Amniotic stem cell (primary cell): ENCODE results near the gene NTRK1.

Experiments used
- DNase-seq: peaks from one replicate; lab custom pipeline; 2025; lab: John Stamatoyannopoulos, UW

NTRK1 gene

DNA sequence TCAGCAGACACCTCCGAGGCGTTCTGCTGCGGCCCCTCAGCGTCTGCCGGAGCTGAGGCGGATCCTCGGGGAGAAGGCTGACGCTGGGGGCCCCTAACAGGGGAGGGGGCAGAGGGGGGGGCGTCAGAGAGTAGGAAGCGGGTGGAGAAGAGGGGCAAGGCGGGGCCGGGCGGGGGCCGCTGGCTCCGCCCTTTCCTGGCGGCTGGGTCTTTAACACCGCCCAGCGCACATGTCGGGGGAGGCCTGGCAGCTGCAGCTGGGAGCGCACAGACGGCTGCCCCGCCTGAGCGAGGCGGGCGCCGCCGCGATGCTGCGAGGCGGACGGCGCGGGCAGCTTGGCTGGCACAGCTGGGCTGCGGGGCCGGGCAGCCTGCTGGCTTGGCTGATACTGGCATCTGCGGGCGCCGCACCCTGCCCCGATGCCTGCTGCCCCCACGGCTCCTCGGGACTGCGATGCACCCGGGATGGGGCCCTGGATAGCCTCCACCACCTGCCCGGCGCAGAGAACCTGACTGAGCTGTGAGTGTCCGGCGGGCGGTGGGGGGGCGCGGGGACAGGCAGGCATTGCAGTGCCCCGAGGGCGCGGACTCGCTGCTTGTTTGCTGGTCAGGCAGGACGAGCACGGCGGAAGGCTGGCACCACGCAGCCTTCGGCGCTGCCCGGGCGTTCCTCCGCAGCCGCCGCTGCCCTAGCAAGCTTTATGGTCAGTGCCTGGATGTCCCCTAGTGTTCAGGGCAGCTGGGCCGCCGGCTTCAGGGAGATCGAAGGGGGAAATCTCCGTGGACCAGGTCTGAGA is at the start of gene NTRK1:
Gene NTRK1 (plus strand): TSS at position 238 of the 796 bp plus-strand sequence. CDS start 70 bp downstream, at position 308.
- no peak for DNase-seq

DNA sequence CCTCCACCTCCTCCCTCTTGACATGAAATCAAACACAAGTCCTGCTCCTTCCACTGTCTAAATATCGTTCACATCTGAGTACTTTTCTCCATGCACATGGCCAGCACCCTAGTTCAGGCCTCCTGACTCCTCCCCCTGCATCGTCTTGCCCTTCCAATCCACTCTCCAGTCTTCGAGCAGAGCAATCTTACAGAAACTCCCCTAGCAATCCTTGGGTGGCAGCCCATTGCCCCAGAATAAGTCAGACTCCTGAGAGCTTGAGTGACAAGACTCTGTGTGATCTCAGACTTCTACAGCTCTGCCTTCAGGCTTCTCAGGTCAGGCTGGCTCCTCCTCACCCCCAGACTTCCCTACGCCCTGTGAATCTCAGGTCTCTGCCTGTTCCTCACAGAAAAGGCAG is 49.5 kb upstream of the NTRK1 start:
- DNase-seq: no peak

DNA sequence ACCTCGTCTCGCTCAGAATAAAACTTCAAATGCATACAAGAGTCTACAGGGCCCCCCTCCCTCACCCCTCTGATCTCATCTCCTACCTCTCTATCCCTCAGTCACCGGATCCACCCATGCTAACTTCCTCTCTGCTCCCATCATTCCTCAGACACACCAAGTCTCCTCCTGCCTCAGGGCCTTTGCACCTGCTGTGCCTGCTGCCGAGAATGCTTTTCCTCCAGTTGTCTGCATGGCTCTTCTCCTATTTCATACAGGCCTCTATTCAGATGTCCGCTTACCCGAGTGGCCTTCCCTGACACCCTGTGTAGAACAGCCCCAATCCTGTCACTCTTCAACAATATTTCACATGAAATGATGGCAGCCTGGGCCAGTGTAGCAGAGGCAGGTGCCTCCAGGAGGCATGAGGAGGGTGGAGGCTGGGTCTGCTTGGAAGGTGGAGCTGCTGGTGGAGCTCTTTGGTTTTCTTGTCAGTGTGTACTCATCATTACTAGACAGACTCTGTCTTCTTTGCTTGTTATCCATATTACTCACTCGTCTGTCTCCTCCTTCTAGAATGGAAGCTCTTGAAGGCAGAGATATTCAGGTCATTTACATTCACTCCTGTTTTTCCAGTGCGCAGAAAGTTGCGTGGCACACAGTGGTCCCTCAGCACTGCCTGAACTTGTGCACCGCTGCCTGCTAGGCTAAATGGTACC is 48.2 kb upstream of the NTRK1 start:
- DNase-seq: no peak

GRCh38 chr1:156813298-156813697 is 47.4 kb upstream of the NTRK1 start:
- DNase-seq: no peak

DNA sequence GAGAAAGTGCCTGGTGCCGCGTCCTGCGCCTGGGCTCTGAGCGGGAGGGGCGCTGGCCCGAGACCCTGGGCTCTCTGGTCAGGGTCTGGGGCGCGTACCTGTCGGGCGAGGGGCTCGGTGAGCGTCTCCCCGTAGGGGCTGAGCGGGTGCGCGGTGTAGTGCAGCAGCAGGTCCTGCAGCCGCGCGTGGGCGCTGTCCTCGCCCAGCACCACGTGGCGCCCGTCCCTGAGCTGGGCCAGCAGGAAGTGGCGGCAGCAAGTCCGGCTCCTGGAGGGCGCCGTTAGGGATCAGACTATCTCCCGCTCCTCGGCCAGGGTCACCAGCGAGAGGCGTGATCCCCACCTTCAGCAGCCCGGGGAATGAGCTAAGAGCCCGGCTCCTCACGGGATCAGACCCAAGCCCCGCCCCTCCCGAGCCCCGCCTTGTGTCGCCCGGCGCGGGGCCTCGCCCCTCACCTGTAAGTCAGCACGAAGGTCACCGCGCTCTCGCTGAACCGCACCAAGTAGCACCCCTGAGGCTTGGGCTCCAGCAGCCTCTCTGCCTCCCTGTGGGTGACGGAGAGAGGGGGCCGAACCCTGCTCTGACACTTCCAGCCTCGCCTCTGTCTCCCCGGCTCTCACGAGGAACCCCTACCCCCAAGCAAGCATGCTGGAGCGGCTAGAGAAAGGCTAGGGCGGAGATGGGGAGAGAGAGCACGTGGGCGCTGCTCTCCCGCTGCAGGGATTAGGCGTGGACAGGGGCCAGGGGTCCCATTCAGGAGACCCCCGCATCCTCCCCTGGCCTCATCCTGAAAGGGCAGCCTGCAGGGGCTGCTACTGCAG is 46.7 kb upstream of the NTRK1 start:
- DNase-seq: no peak

- DNase-seq: no peak
Observed at GRCh38 chr1:156814571-156815260, 45.9 kb upstream of the NTRK1 start.

DNA sequence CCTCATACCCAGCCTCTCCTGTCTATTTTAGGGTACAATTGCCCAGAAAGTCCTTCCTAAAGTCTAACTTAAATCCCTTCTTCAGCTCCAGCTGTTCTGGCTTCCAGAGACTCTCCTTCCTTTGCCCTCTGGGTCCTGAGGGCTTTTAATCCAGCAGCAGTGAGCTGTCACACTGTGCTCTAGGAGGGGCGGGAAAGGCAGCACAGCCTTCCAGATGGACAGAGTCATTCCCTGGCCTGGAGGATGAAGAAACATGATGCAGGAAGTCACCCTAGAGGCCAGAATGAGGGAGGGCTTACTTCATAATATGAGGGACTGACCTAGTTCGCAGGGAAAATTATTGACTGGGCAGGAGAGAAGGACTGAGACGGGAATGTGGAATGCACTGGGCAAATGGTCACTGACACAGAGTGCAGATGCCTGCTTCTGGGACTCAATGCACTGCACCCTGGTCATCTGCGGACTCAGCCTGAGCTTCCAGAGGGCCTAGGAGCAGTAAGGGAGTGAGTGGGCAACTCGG is 45.3 kb upstream of the NTRK1 start:
- peak; percentile 30 for DNase-seq

DNA sequence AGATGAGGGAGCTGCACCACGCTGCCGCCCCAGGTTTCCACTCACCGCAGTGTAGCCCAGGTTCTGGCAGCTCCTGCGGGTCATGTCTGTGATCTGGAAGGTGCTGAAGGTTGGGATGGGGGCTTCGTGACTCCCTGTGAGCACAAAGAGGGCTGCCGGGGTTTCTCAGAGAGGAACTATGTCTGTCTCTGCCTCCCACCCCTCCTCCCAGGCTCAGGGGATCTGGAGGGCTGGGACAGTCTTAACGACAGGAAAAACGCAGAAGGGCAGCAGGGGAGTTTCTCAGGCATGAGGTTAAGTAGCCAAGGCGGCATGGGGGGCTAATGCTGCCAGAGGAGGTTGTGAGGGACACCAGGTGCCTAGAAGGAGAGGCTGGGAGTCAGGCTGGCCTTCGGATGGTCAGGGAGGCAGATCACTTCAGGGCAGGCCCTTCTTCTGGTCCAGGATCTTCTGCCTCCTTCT is 44.7 kb upstream of the NTRK1 start:
- DNase-seq: no peak

DNA sequence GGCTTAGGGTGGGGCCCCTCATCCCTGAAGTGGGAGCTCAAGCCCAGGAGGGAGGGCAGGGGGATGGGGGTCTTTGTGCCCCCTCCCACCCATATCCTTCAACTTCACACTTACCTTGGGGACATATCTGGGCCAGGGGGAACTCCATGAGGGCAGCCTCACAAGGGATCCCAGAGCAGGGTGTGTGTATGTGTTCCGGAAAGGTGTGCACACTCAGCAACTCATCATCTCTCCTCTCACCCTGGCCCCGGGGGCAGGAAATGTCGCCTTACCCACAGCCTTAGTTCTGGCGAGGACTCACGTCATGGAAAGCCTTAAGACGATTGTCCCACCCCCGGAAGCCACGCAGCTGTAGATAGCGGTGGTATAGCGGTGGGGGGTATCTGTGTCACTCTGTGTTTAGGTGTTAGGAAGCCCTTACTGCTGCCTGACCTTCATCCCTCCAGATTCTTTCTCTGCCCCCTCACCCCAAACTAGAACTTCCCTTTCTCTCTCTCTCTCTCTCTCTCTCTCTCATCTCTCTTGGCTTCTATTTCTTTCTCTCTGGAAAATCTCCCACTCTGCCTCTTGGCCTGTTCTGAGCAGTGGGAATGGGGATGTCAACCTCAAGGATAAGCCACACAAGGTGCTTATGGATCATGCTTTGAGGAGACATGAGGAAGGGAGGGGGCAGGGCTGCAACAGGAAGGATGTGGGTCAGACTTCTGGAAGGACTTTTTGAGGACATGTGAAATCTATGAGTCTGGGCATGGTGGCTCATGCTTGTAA is 43.9 kb upstream of the NTRK1 start, which contains the start of gene SH2D2A:
Gene SH2D2A (minus strand): TSS at position 288 of the 768 bp plus-strand sequence. CDS start 140 bp downstream, at position 148.
- no peak for DNase-seq

- no peak for DNase-seq
Observed at GRCh38 chr1:156821801-156822200, 38.9 kb upstream of the NTRK1 start.

GRCh38 chr1:156822680-156823079 is 38.0 kb upstream of the NTRK1 start:
- no peak for DNase-seq

- DNase-seq: no peak
Observed at GRCh38 chr1:156823210-156823790, 37.4 kb upstream of the NTRK1 start.

DNA sequence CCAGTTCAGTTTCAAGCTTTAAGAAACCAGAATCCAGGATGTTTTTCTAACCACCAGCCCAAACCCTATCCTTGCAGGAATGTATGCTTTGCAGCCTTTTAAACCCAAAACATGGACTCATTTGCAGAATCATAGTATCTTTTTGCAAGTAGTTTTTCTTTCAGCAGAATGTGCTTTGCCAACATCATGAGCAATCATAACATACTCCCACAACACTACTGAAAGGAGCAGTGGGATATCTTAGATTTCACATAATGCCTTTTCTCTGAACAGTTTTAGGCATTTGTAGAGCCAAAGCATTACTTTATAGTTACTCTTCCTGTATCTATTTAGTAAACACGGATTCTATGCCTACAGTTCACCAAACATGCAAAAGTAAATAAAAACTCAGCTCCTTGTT is 34.0 kb upstream of the NTRK1 start:
- DNase-seq: no peak

DNA sequence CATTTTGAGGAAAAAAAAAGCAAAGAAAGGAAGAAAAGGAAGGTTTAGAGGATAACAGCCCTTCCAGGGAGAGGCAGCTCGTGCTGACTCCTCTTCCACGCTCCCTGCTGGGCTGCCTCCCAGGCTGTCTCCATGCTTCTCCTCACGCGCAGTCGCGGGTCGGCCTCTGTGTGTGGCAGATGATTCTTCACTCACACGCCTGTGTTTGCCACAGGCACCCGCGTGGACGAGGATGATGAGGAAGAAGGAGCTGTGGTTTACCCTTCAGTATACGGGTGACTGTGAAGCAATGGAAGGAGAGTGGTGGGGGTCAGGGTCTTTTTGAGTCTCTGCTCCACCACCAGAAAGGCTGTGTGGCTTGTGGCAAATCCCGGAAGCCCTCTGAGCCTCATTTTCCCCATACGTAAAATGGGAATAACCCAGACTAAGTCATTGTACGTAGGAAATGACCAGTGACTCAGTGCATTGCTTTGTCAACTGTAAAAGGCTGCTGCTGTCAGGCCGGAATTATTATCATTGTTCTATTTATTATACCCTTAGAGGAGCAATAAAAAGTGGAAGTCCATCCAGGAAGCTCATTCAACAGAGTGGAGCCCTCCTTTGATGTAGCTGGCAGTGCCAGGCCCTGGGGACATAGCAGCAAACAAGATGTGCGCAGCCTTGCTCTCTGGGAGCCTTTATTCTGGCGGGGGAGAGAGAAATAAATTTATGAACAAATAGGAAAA is 32.1 kb upstream of the NTRK1 start:
- no peak for DNase-seq

- no peak for DNase-seq
Observed at GRCh38 chr1:156832434-156832833, 28.2 kb upstream of the NTRK1 start.

DNA sequence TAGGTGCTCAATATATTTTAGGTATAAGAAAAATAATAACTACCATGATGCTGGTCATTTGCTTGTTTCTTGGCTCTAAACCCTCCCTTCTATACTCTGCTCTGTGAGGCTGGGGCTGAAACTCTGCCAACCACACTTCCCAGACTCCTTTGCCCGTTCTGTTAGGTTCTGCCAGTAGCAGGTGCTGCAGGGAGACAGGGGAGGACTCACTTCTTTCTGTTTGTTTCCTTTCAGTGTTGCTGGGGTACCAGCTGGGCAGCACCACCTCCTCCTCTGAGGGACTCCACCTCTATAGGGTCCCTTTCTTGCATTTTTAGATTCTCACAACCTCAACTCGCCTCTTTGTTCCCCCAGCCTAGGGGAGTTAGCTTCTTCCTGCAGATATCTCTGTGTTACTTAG is 27.1 kb upstream of the NTRK1 start:
- DNase-seq: no peak

DNA sequence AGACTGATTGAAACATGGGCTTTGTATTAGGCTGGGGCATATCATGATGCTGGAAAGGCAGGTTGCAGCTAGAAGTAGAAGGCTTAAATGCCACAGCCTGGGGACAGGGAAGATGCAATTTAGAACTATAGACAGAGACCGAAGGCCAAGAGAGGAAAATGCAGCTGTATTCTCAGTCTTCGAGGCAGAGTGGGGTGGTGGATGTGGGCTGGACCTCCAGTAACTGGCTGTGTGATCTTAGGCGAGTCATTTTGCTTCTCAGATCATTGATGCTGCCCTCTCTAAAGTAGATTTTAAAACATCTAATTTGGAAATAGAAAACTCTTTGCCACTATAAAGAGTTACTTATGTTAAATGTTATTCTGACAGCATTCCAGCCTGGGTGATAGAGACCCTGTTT is 26.3 kb upstream of the NTRK1 start:
- no peak for DNase-seq

DNA sequence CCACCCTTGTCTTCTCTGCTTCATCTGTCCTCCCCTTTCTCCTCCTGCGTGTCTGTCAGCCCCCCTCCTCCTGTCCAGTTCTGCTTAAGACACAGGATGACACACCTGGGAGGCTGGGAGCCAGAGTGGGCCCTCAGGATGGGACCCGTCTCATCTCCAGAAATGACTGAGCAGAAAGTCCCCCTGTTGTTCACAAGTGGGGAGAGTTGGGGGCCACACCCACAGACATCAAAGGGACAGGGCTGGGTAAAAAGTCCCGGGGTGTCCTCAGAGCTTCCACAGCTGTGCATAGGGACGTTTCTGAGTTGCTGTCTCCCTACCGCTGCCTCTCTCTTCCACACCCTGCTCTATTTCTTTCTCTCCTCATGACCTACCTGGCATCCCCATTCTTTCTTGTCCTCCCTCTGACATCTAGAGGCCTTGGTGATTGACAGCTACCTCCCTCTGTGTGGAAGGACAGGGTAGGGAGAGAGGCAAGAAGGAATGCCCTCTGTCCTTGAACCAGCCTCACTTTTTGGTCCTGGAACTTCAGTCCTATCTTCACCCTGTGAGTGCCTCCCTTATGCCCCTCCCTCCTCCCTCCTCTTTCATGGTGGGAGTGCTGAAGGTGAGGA is 24.5 kb upstream of the NTRK1 start:
- DNase-seq: no peak

DNA sequence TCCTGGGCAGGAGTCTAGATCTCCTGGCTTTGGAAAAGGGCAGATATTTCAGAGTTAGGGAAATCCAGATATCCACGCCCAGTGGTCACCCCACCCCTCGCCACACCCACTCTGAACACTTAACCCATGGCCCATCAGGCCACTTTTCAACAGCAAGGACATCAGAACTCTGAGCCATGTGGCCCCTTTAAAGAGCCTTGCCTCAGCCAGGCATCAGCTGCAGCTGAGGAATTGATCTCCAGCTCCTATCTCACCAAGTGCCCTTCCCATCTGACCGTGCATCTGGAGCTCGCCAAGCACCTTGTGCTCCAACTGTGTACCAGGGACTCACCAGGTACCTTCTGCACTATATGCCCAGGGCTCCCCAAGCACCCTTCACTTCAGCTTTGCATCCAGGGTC is 23.8 kb upstream of the NTRK1 start:
- DNase-seq: no peak
